Epithelial cell of proximal tubule (primary cell): ENCODE data around the gene DLK2. TPM values are rescaled to one million over a fixed set of nuclear protein-coding genes. Genes with fewer than 3 reads are reported as not detected.

ENCODE experiments used
- DNase-seq: peaks from one replicate; pipeline ENCODE4 v3.0.0-alpha.2; 2011; ENCODE audit warnings: low read depth
- H3K4me3 ChIP-seq: 2 replicates; pipeline ENCODE4 v1.5.1; 2011; ENCODE audit warnings: low read depth, mild to moderate bottlenecking, low read length
- CTCF ChIP-seq: conservative IDR thresholded peaks from 2 replicates; pipeline ENCODE4 v1.5.1; 2012; ENCODE audit warnings: low read depth, mild to moderate bottlenecking, low read length
- total RNA-seq: library from RNA; depleted of rRNA; stranded (reverse); fragments of >200 nt; gene quantifications from 2 replicates; pipeline ENCODE4 v1.2.3, GENCODE V29; 2015

DLK2 gene
- total RNA-seq, 1 donor from 2014 or later = 0.12 TPM

GRCh38 chr6:43453831-43454230, 1.5 kb downstream of the DLK2 start:
- no peak for DNase-seq
- no peak for TF ChIP-seq CTCF
- H3K4me3 ChIP-seq = no peak overlapping the region

GRCh38 chr6:43452896-43453295, 2.5 kb downstream of the DLK2 start:
- TF ChIP-seq CTCF = no peak
- DNase-seq = no peak
- no peak overlapping the region for H3K4me3 ChIP-seq

- no peak overlapping the region for H3K4me3 ChIP-seq
These were observed 3.4 kb downstream of the DLK2 start for GRCh38 chr6:43451939-43452338.

GRCh38 chr6:43451348-43451747, 4.0 kb downstream of the DLK2 start:
- no peak for TF ChIP-seq CTCF
- no peak overlapping the region for H3K4me3 ChIP-seq
- DNase-seq = no peak

More at GRCh38 chr6:43451939-43452338, 3.4 kb downstream of the DLK2 start:
- no peak for DNase-seq
- TF ChIP-seq CTCF = no peak

- no peak overlapping the region for H3K4me3 ChIP-seq
- no peak for TF ChIP-seq CTCF
- no peak for DNase-seq
These were observed 4.6 kb downstream of the DLK2 start for GRCh38 chr6:43450699-43451131.

GRCh38 chr6:43448916-43449315, 6.4 kb downstream of the DLK2 start:
- TF ChIP-seq CTCF = no peak
- DNase-seq = no peak

GRCh38 chr6:43447604-43448003, 7.7 kb downstream of the DLK2 start:
- TF ChIP-seq CTCF = no peak
- no peak overlapping the region for H3K4me3 ChIP-seq
- no peak for DNase-seq

More at GRCh38 chr6:43448916-43449315, 6.4 kb downstream of the DLK2 start:
- H3K4me3 ChIP-seq = no peak overlapping the region
